Activated gamma-delta T cell treated with Interleukin-2 at 50 U/mL for 16 hours (primary cell): ENCODE data around the gene CELF5.
"Not testable (repeated sequence)": the region's sequence is repeated elsewhere in the genome, so short reads cannot be mapped to it uniquely, and the experiment has no call there.

ENCODE experiments used
- DNase-seq: peaks from one replicate; pipeline ENCODE4 v3.0.0-alpha.2; 2020

The CELF5 gene

GRCh38 chr19:3208317-3209207, 15.9 kb upstream of the CELF5 start:
- DNase-seq = no peak

- peak; percentile 62 for DNase-seq
Observed at GRCh38 chr19:3210347-3211017, 14.0 kb upstream of the CELF5 start.

GRCh38 chr19:3211191-3211590, 13.3 kb upstream of the CELF5 start:
- no peak for DNase-seq

GRCh38 chr19:3213159-3213558, 11.3 kb upstream of the CELF5 start:
- no peak for DNase-seq

GRCh38 chr19:3216874-3217273, 7.6 kb upstream of the CELF5 start:
- no peak for DNase-seq

- DNase-seq = no peak
Observed at GRCh38 chr19:3220576-3220975, 3.9 kb upstream of the CELF5 start.

- not testable (repeated sequence) for DNase-seq
Observed at GRCh38 chr19:3221576-3221975, 2.9 kb upstream of the CELF5 start.

GRCh38 chr19:3222709-3223108, 1.8 kb upstream of the CELF5 start:
- DNase-seq = no peak

GRCh38 chr19:3225169-3225485, 666 bp downstream of the CELF5 start:
- DNase-seq = no peak

GRCh38 chr19:3225677-3226093, 1.2 kb downstream of the CELF5 start:
- DNase-seq = no peak

GRCh38 chr19:3227054-3227626, 2.7 kb downstream of the CELF5 start:
- DNase-seq = no peak

GRCh38 chr19:3229346-3229743, 4.9 kb downstream of the CELF5 start:
- DNase-seq = no peak

- no peak for DNase-seq
Observed at GRCh38 chr19:3229888-3230496, 5.5 kb downstream of the CELF5 start.

- no peak for DNase-seq
Observed at GRCh38 chr19:3231288-3231687, 6.8 kb downstream of the CELF5 start.

GRCh38 chr19:3233116-3233515, 8.7 kb downstream of the CELF5 start:
- no peak for DNase-seq

GRCh38 chr19:3233831-3234230, 9.4 kb downstream of the CELF5 start:
- DNase-seq = no peak

GRCh38 chr19:3234800-3235199, 10.3 kb downstream of the CELF5 start:
- no peak for DNase-seq

GRCh38 chr19:3235604-3236003, 11.1 kb downstream of the CELF5 start:
- not testable (repeated sequence) for DNase-seq

- DNase-seq = no peak
Observed at GRCh38 chr19:3236272-3236671, 11.8 kb downstream of the CELF5 start.

- no peak for DNase-seq
Observed at GRCh38 chr19:3238066-3238561, 13.7 kb downstream of the CELF5 start.

- DNase-seq = no peak
Observed at GRCh38 chr19:3239367-3239766, 14.9 kb downstream of the CELF5 start.

GRCh38 chr19:3243819-3244700, 19.6 kb downstream of the CELF5 start:
- DNase-seq = peak; percentile 41
